WTC11 (cell line): ENCODE results near the gene UBALD1. TPM values are rescaled to one million over a fixed set of nuclear protein-coding genes. Genes with fewer than 3 reads are reported as not detected.

ENCODE experiments used
- ATAC-seq: fragments of 200-7000 bp; cut with Tn5 transposase; 2 replicates; pipeline ENCODE4 v1.10.0; 2021; ENCODE audit warnings: mild to moderate bottlenecking, moderate library complexity
- CTCF ChIA-PET: fragments of 300-600 bp; sonication (Branson Sonifier 250); formaldehyde crosslinking; loops from one replicate; lab custom pipeline; 2021; ENCODE audit warnings: antibody characterized with exemption; lab: Charles Lee
- POLR2A ChIA-PET: fragments of 350-600 bp; sonication (Branson Sonifier 250); formaldehyde crosslinking; loops from one replicate; lab custom pipeline; 2021; ENCODE audit warnings: antibody characterized with exemption; lab: Charles Lee
- DNase-seq: peaks from one replicate; pipeline ENCODE4 v3.0.0; 2021; ENCODE audit warnings: low spot score
- H3K27ac Mint-ChIP-seq: 2 replicates; pipeline ENCODE4 v1.8.0; 2021; ENCODE audit warnings: mixed read lengths
- H3K27me3 Mint-ChIP-seq: 2 replicates; pipeline ENCODE4 v1.8.0; 2021; ENCODE audit warnings: low read depth, mild to moderate bottlenecking, moderate library complexity, mixed read lengths
- H3K36me3 Mint-ChIP-seq: 2 replicates; pipeline ENCODE4 v1.8.0; 2021; ENCODE audit warnings: mixed read lengths
- H3K4me1 Mint-ChIP-seq: 2 replicates; pipeline ENCODE4 v1.8.0; 2022; ENCODE audit warnings: mixed read lengths
- H3K4me3 Mint-ChIP-seq: 2 replicates; pipeline ENCODE4 v1.8.0; 2021; ENCODE audit warnings: mild to moderate bottlenecking, moderate library complexity, mixed read lengths
- H3K9me3 Mint-ChIP-seq: 2 replicates; pipeline ENCODE4 v1.8.0; 2021; ENCODE audit warnings: mixed read lengths
- GABPB1 ChIP-seq: sonication (generic); formaldehyde crosslinking; IDR thresholded peaks from 2 replicates; pipeline ENCODE4 v1.8.1; 2023; ENCODE audit warnings: mild to moderate bottlenecking, missing genetic modification reagents
- IRF2 ChIP-seq: sonication (generic); formaldehyde crosslinking; IDR thresholded peaks from 2 replicates; pipeline ENCODE4 v1.8.0; 2022; ENCODE audit warnings: low read depth, missing genetic modification reagents, borderline replicate concordance
- MXD4 ChIP-seq: fragments of 250-450 bp; sonication (Bioruptor Pico); IDR thresholded peaks from 2 replicates; pipeline ENCODE4 v1.8.0; 2021; ENCODE audit warnings: mild to moderate bottlenecking, moderate library complexity, borderline replicate concordance
- MYBL2 ChIP-seq: sonication (generic); formaldehyde crosslinking; IDR thresholded peaks from 2 replicates; pipeline ENCODE4 v1.8.1; 2023; ENCODE audit warnings: mild to moderate bottlenecking, moderate library complexity, missing genetic modification reagents
- NFE2L1 ChIP-seq: sonication (generic); formaldehyde crosslinking; IDR thresholded peaks from 2 replicates; pipeline ENCODE4 v1.8.1; 2023; ENCODE audit warnings: missing genetic modification reagents
- NR2C2 ChIP-seq: sonication (generic); formaldehyde crosslinking; IDR thresholded peaks from 2 replicates; pipeline ENCODE4 v1.8.0; 2022; ENCODE audit warnings: mild to moderate bottlenecking, missing genetic modification reagents
- SMAD3 ChIP-seq: sonication (generic); formaldehyde crosslinking; IDR thresholded peaks from 2 replicates; pipeline ENCODE4 v1.8.0; 2022; ENCODE audit warnings: missing genetic modification reagents, mild to moderate bottlenecking, borderline replicate concordance
- TCF7 ChIP-seq: sonication (generic); formaldehyde crosslinking; IDR thresholded peaks from 2 replicates; pipeline ENCODE4 v1.8.0; 2022; ENCODE audit warnings: mild to moderate bottlenecking, low read depth, missing genetic modification reagents, moderate library complexity
- TEAD1 ChIP-seq: sonication (generic); formaldehyde crosslinking; IDR thresholded peaks from 2 replicates; pipeline ENCODE4 v1.8.0; 2022; ENCODE audit warnings: mild to moderate bottlenecking, missing genetic modification reagents
- ZNF138 ChIP-seq: sonication (generic); formaldehyde crosslinking; conservative IDR thresholded peaks from 2 replicates; pipeline ENCODE4 v1.8.1; 2022; ENCODE audit warnings: mild to moderate bottlenecking, moderate library complexity, missing genetic modification reagents
- ZNF219 ChIP-seq: sonication (generic); formaldehyde crosslinking; IDR thresholded peaks from 2 replicates; pipeline ENCODE4 v1.8.0; 2023; ENCODE audit warnings: missing genetic modification reagents, mild to moderate bottlenecking, borderline replicate concordance
- ZNF263 ChIP-seq: sonication (generic); formaldehyde crosslinking; IDR thresholded peaks from 2 replicates; pipeline ENCODE4 v1.8.1; 2022; ENCODE audit warnings: low read depth, mild to moderate bottlenecking, moderate library complexity, missing genetic modification reagents
- ZNF317 ChIP-seq: sonication (generic); formaldehyde crosslinking; IDR thresholded peaks from 2 replicates; pipeline ENCODE4 v1.8.1; 2023; ENCODE audit warnings: low read depth, mild to moderate bottlenecking, moderate library complexity, missing genetic modification reagents, borderline replicate concordance
- ZNF396 ChIP-seq: fragments of 250-450 bp; sonication (Bioruptor Pico); IDR thresholded peaks from 2 replicates; pipeline ENCODE4 v1.8.0; 2021; ENCODE audit warnings: mild to moderate bottlenecking, moderate library complexity, borderline replicate concordance
- total RNA-seq: library from RNA; stranded (reverse); gene quantifications from 3 replicates; pipeline ENCODE4 v1.2.3, GENCODE V29; 2021
- TF ChIP-seq, protein P1 (sequence below): sonication (generic); formaldehyde crosslinking; IDR thresholded peaks from 2 replicates; pipeline ENCODE4 v1.8.1; 2023; ENCODE audit warnings: mild to moderate bottlenecking, missing genetic modification reagents, moderate library complexity
- TF ChIP-seq, protein P2 (sequence below): fragments of 250-450 bp; sonication (Bioruptor Pico); IDR thresholded peaks from 2 replicates; pipeline ENCODE4 v1.9.0; 2021; ENCODE audit warnings: moderate library complexity, mild to moderate bottlenecking, inconsistent platforms, borderline replicate concordance
- TF ChIP-seq, protein P3 (sequence below): sonication (generic); formaldehyde crosslinking; IDR thresholded peaks from 2 replicates; pipeline ENCODE4 v1.8.0; 2023; ENCODE audit warnings: missing genetic modification reagents
- TF ChIP-seq, protein P4 (sequence below): sonication (generic); formaldehyde crosslinking; IDR thresholded peaks from 2 replicates; pipeline ENCODE4 v1.8.1; 2022; ENCODE audit warnings: missing genetic modification reagents, borderline replicate concordance
- TF ChIP-seq, protein P5 (sequence below): sonication (generic); formaldehyde crosslinking; conservative IDR thresholded peaks from 2 replicates; pipeline ENCODE4 v1.8.1; 2022; ENCODE audit warnings: mild to moderate bottlenecking, missing genetic modification reagents
- TF ChIP-seq, protein P6 (sequence below): sonication (generic); formaldehyde crosslinking; IDR thresholded peaks from 2 replicates; pipeline ENCODE4 v1.8.0; 2022; ENCODE audit warnings: mild to moderate bottlenecking, missing genetic modification reagents
- TF ChIP-seq, protein P7 (sequence below): sonication (generic); formaldehyde crosslinking; IDR thresholded peaks from 2 replicates; pipeline ENCODE4 v1.8.1; 2022; ENCODE audit warnings: mild to moderate bottlenecking, missing genetic modification reagents, moderate library complexity, borderline replicate concordance
- TF ChIP-seq, protein P8 (sequence below): sonication (generic); formaldehyde crosslinking; IDR thresholded peaks from 2 replicates; pipeline ENCODE4 v1.8.0; 2022; ENCODE audit warnings: mild to moderate bottlenecking, missing genetic modification reagents
- TF ChIP-seq, protein P9 (sequence below): fragments of 250-450 bp; sonication (Bioruptor Pico); IDR thresholded peaks from 2 replicates; pipeline ENCODE4 v1.8.0; 2021; ENCODE audit warnings: mild to moderate bottlenecking

Gene UBALD1
- total RNA-seq, 1 experiment from 2014 or later, result 56.8 TPM

DNA sequence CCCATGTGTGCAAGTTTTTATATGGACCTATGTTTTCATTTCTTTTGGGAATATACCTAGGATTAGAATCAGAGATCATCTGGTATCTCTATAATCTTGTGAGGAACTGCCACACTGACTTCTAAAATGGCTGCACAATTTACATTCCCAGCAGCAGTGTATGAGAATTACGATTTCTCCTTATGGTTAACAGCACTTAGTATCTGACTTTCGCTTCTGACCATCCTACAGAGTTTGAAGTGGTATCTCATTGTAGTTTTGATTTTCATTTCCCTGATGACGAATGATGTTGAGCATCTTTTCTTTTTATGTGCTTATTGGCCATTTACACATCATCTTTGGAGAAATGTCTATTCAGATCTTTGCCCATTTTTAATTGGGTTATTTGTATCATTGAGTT lies 48.5 kb downstream of the UBALD1 start:
- POLR2A ChIA-PET, result no interaction called here
- Mint-ChIP-seq H3K27me3 (peaks cover 22% of the 10 kb centered on the region), H3K4me1 (peaks cover 28% of the 10 kb centered on the region), H3K27ac (no peak overlapping the region), H3K9me3 (no peaks in the 10 kb centered on the region), H3K36me3 (no peaks in the 10 kb centered on the region), H3K4me3 (no peak overlapping the region)
- TF ChIP-seq, protein P1, sequence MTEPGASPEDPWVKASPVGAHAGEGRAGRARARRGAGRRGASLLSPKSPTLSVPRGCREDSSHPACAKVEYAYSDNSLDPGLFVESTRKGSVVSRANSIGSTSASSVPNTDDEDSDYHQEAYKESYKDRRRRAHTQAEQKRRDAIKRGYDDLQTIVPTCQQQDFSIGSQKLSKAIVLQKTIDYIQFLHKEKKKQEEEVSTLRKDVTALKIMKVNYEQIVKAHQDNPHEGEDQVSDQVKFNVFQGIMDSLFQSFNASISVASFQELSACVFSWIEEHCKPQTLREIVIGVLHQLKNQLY (CRISPR knock-in tag), result no peak
- TF ChIP-seq, protein P2, sequence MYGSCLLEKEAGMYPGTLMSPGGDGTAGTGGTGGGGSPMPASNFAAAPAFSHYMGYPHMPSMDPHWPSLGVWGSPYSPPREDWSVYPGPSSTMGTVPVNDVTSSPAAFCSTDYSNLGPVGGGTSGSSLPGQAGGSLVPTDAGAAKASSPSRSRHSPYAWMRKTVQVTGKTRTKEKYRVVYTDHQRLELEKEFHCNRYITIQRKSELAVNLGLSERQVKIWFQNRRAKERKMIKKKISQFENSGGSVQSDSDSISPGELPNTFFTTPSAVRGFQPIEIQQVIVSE, result no peak
- TF ChIP-seq, protein P3, sequence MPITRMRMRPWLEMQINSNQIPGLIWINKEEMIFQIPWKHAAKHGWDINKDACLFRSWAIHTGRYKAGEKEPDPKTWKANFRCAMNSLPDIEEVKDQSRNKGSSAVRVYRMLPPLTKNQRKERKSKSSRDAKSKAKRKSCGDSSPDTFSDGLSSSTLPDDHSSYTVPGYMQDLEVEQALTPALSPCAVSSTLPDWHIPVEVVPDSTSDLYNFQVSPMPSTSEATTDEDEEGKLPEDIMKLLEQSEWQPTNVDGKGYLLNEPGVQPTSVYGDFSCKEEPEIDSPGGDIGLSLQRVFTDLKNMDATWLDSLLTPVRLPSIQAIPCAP (CRISPR knock-in tag), result no peak
- TF ChIP-seq SMAD3 (CRISPR knock-in tag) (no peak), ZNF263 (CRISPR knock-in tag) (no peak), NR2C2 (no peak), NFE2L1 (CRISPR knock-in tag) (no peak)
- TF ChIP-seq, protein P4, sequence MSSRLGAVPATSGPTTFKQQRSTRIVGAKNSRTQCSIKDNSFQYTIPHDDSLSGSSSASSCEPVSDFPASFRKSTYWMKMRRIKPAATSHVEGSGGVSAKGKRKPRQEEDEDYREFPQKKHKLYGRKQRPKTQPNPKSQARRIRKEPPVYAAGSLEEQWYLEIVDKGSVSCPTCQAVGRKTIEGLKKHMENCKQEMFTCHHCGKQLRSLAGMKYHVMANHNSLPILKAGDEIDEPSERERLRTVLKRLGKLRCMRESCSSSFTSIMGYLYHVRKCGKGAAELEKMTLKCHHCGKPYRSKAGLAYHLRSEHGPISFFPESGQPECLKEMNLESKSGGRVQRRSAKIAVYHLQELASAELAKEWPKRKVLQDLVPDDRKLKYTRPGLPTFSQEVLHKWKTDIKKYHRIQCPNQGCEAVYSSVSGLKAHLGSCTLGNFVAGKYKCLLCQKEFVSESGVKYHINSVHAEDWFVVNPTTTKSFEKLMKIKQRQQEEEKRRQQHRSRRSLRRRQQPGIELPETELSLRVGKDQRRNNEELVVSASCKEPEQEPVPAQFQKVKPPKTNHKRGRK (CRISPR knock-in tag), result no peak
- CTCF ChIA-PET, result interaction anchor here (0.7 kb wide), 1 partner anchor 15 kb away, joined by 3 read pairs; no protein-coding TSS in a partner anchor
- no peak for DNase-seq
- ATAC-seq, result no peak

DNA sequence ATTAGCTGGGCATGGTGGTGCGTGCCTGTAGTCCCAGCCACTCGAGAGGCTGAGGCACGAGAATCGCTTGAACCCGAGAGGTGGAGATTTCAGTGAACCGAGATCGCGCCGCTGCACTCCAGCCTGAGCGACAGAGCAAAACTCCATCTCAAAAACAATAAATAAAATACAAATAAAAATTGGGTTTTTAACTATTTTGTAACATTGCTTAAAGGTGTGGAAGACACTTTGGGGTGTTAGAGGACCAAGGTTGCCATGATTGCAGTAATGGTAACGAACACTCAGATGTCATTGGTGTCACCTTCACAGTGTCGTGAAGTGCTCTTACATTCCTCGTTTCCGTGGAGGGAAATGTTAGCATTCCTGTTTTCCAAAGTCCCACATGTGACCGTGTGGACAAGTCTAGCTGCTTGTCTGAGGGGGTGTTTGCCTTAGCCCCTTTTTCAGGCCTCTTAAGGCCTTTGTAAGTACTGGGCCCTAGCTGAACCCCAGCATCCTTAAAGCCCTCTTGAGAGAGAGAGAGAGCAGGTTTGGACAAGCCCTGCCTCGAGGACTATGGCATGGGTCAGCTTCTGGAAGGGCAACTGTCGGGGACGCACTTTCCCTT lies 49.9 kb downstream of the UBALD1 start:
- Mint-ChIP-seq H3K36me3 (no peaks in the 10 kb centered on the region), H3K27ac (no peak overlapping the region), H3K27me3 (peaks cover 19% of the 10 kb centered on the region), H3K9me3 (no peaks in the 10 kb centered on the region), H3K4me3 (no peak overlapping the region), H3K4me1 (peaks cover 14% of the 10 kb centered on the region)
- TF ChIP-seq ZNF317, result no peak
- no peak for TF ChIP-seq MXD4 (CRISPR knock-in tag)
- no peak for TF ChIP-seq GABPB1 (CRISPR knock-in tag)
- TF ChIP-seq, protein P5, sequence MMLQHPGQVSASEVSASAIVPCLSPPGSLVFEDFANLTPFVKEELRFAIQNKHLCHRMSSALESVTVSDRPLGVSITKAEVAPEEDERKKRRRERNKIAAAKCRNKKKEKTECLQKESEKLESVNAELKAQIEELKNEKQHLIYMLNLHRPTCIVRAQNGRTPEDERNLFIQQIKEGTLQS (CRISPR knock-in tag), result no peak
- no peak for TF ChIP-seq IRF2 (CRISPR knock-in tag)
- TF ChIP-seq, protein P6, sequence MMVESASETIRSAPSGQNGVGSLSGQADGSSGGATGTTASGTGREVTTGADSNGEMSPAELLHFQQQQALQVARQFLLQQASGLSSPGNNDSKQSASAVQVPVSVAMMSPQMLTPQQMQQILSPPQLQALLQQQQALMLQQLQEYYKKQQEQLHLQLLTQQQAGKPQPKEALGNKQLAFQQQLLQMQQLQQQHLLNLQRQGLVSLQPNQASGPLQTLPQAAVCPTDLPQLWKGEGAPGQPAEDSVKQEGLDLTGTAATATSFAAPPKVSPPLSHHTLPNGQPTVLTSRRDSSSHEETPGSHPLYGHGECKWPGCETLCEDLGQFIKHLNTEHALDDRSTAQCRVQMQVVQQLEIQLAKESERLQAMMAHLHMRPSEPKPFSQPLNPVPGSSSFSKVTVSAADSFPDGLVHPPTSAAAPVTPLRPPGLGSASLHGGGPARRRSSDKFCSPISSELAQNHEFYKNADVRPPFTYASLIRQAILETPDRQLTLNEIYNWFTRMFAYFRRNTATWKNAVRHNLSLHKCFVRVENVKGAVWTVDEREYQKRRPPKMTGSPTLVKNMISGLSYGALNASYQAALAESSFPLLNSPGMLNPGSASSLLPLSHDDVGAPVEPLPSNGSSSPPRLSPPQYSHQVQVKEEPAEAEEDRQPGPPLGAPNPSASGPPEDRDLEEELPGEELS, result no peak
- no peak for TF ChIP-seq MYBL2 (CRISPR knock-in tag)
- TF ChIP-seq ZNF396 (CRISPR knock-in tag), result no peak
- no peak for TF ChIP-seq TEAD1 (CRISPR knock-in tag)
- no peak for TF ChIP-seq NR2C2
- no peak for TF ChIP-seq NFE2L1 (CRISPR knock-in tag)
- TF ChIP-seq, protein P7, sequence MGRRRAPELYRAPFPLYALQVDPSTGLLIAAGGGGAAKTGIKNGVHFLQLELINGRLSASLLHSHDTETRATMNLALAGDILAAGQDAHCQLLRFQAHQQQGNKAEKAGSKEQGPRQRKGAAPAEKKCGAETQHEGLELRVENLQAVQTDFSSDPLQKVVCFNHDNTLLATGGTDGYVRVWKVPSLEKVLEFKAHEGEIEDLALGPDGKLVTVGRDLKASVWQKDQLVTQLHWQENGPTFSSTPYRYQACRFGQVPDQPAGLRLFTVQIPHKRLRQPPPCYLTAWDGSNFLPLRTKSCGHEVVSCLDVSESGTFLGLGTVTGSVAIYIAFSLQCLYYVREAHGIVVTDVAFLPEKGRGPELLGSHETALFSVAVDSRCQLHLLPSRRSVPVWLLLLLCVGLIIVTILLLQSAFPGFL (CRISPR knock-in tag), result no peak
- TF ChIP-seq TCF7 (CRISPR knock-in tag), result no peak
- TF ChIP-seq, protein P8, sequence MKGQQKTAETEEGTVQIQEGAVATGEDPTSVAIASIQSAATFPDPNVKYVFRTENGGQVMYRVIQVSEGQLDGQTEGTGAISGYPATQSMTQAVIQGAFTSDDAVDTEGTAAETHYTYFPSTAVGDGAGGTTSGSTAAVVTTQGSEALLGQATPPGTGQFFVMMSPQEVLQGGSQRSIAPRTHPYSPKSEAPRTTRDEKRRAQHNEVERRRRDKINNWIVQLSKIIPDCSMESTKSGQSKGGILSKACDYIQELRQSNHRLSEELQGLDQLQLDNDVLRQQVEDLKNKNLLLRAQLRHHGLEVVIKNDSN (CRISPR knock-in tag), result no peak
- TF ChIP-seq, protein P9, sequence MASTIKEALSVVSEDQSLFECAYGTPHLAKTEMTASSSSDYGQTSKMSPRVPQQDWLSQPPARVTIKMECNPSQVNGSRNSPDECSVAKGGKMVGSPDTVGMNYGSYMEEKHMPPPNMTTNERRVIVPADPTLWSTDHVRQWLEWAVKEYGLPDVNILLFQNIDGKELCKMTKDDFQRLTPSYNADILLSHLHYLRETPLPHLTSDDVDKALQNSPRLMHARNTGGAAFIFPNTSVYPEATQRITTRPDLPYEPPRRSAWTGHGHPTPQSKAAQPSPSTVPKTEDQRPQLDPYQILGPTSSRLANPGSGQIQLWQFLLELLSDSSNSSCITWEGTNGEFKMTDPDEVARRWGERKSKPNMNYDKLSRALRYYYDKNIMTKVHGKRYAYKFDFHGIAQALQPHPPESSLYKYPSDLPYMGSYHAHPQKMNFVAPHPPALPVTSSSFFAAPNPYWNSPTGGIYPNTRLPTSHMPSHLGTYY, result no peak
- no peak for TF ChIP-seq ZNF219 (CRISPR knock-in tag)
- TF ChIP-seq ZNF138 (CRISPR knock-in tag), result no peak
- DNase-seq (no peak), ATAC-seq (no peak)
- CTCF ChIA-PET, result interaction anchor here (1.0 to 1.2 kb wide), 3 partner anchors 10 to 47 kb away, joined by 3 read pairs; no protein-coding TSS in a partner anchor
- POLR2A ChIA-PET, result no interaction called here
